NCI-H748 treated with DMSO at 0.1 percent for 48 hours (cell line): ENCODE measurements around the gene IMMP1L.
"Not testable (repeated sequence)": the region's sequence is repeated elsewhere in the genome, so short reads cannot be mapped to it uniquely, and the experiment has no call there.

Experiments
- DNase-seq: peaks from one replicate; lab custom pipeline; 2025; lab: John Stamatoyannopoulos, UW

Gene IMMP1L, protein sequence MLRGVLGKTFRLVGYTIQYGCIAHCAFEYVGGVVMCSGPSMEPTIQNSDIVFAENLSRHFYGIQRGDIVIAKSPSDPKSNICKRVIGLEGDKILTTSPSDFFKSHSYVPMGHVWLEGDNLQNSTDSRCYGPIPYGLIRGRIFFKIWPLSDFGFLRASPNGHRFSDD

DNA sequence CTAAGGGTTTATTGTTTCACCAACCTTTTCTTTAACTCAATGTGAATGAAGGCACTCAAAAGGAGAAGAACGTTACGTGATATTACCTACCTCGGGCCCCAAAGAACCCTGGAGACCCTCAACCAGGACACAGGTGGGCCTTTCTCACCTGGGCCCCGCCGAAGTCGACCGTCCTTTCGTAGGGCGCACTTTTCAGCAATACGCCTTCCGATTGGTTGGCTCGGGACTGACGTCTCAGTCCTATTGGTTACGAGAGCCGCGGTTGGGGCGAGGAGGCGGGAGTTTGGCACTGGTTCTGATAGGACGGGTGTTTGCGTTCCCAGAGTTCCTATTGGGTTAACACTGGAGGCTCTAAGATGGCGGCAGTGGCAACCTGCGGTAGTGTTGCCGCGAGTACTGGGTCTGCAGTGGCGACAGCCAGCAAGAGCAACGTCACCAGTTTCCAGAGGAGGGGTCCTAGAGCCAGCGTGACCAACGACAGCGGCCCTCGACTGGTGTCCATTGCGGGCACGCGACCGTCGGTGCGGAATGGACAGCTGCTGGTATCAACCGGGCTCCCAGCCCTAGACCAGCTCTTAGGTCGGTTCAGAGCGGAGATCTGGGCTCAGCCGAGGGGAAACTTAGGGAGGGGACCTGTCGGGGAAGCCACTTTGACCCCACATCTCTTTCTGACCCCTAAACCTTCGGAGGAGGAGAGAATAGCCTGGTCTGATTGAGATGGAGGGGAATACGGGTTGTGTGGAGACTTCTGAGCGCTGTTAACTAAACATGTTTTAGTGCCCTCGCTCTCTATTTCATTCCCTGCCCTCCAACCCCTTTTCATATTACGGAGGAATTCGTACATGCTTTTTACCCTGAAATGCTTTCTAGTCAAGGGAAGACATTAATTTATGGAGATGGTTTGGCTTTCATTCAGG, at the start of gene IMMP1L, which contains the start of gene ELP4:
Gene IMMP1L, minus strand, starts transcription at position 194 of the 917 bp plus-strand sequence. CDS start 46,346 bp downstream, outside the sequence.
Gene ELP4, plus strand, starts transcription at position 339 of the 917 bp plus-strand sequence. Its CDS starts 18 bp downstream, at position 357.
- peak; percentile 98 for DNase-seq

DNA sequence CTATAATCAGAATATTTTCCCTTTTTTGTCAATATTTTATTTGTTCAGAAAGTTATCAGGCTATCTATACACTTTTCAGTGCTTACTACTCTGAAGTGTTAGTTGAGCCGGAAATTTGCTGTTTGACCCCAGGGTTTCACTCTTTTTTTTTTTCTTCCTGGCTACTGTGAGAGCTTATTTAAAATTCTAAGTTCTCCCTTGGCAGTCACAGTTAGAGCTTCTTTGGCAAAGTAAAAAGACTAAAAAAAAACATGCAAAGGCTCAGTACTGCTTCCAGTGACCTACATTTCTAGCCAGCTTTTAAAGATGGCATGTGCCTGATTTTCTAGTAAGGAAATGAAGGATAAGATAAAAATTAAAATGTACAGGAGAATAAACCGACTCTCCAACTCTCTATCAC, 48.6 kb upstream of the IMMP1L start:
- no peak for DNase-seq

DNA sequence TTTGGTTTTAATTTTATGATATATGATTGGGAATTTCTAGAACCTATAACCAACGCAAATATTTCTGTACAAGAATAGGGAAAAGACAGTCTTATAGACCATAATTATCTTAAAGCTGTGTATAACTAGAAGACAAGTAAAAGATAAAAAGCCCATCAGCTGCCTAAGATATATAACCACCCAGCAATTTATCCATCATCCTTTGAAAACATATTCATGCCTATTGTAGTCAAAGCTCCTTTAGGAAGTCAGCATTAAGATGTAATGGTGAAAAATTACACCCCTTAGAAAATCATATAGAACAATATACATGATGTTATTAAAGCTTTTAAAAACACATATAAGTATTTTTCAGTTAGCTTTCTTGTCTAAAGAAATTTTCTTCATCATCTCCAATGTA, 46.5 kb upstream of the IMMP1L start:
- no peak for DNase-seq

DNA sequence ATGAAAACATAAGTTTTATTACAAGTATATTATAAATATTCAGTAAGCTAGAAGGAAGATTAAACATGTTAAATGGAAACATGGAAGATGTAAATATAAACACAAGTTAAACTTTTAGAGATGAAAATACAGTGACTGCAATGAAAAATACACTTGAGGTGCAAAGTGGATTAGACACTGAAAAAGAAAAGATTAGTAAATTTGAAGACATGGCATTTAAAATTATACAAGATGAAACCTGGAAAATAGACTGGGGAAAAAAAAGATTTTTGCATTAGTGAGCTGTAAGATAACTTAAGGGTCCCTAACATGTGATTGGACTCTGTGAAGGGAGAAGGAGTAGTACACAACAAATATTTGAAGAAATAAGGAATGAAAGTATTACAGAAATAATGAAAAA, 33.4 kb upstream of the IMMP1L start:
- no peak for DNase-seq

DNA sequence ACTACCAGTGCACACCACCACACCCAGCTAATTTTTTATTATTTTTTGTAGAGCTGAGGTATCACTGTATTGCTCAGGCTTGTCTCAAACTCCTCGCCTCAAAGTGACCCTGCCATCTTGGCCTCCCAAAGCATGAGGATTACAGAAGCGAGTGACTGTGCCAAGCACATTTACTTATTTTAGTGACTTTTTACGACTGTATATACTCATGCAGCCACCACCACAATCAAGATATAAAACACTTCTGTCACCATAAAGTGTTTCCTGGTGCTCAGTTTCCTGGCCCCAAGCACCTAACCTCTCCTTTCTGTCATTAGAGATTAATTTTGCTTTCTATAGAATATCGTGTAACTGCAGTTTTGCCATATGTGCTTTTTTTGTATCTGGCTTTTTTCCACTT, 26.1 kb upstream of the IMMP1L start:
- DNase-seq: no peak

DNA sequence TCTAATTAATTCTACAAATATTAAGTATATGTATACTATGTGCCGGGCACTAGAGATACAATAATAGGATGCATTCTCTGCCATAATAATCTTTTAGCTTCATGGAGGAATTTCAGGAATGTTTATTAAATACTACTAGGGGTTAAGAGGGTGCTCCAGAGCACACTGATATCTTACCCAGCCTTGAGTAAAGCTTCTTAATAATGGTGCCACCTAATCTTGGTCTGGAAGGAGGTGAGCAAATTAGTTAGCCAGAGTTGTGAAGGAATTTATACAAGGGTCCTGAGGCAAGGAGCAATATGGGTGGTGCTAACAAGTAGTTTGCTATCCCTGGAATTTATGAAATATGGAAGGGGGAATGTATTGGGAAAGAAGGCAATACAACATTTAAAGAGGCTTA, 21.9 kb upstream of the IMMP1L start:
- no peak for DNase-seq

DNA sequence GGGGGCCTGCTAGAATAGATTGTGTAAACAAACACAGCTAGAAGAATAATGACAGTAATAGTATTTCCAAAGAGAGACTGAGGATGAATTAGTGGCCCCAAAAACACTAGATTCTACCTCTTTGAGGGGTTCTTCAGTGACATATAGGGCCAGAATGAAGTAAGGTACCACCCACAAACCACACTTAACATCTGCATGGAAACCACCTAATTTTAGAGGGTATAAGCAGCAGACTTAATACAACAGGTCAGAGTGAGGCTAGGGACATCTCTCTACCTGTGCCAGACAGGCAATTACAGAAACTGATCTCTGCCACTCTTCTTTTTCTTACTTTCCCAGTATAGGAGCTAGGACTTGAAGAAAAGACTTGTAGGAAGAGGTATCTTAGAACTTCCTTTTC, 20.3 kb upstream of the IMMP1L start:
- DNase-seq: no peak

DNA sequence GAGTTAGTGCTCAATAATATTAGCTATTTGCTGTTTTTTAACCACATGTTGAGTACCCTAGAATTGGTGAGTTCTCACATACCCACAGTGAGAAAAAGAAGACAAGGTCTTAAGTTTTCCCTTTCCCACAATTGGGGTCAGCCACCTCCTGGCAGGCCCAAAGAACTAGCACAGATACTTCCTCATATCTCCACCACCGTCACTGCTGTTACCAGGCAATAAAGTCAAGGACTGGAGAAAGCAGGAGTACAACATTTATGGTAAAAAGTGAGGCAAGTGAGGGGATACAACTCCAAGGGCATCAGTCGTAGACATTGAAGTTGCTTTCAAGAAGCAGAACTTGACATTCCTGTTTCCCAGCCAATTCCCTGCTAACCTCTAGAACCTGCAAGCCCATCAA, 19.8 kb upstream of the IMMP1L start:
- no peak for DNase-seq

DNA sequence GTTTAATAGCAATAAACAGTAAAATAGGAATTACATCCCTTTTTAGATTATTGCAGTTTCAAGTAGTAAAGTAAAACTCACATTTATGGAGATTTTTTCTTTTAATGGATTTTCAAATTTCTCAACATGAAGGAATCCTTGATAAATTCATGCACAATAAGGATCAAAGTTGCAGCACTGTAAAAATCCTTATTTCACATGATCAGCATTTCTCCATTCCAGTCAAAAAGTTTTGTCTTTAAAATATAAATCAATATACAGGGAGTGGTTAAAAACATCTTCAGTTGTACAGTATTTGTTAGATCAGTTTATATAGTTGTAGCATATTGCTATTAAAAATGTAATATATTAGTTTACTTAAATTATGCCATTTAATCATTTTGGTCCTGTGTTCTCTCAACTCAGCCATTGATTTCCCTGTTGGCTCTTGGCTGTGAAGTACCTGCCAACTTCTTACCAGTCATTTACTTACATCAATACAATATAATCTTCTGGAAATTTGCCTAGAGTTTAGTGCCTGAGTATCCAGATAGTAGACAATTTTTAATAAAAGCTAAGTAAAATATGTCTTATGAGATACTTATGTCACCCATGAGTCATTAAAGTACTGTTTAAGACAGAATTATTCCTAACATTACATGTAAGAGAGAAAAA, 12.2 kb upstream of the IMMP1L start:
- no peak for DNase-seq

DNA sequence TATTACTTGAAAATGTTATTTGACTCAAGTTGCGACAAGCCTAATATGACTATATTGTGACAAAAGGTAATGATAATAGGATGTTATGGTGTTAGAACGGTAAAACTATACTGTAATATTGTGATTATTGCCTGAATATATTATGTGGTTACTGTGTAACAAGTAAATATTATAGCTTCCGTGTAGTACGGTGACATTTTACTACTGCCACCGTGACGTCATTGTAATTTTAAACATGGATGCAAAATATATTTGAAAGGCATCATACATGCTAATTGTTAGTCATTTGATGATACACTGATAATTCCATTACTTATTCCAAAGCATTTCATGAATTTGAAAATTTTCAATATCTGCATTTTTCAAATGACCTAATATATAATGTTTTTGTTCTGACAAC, 2.7 kb upstream of the IMMP1L start:
- no peak for DNase-seq

DNA sequence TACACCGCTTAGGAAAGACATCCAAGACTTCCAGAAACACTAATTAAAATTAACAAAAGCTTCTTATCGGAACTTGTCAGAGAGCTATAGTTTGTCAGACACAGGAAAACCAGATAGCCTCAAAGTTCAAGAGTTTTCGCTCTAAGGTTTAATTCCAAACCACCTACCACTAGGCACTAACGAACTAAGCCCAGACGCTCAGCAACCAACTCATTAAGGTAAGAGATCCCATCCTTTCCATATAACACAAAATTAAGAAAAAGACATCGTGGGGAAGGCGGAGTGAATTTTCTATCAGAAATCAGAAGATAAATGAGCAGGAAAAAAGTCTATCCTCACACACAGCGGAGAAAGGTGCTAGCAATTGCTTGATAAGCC, 382 bp downstream of the IMMP1L start:
- DNase-seq: no peak

DNA sequence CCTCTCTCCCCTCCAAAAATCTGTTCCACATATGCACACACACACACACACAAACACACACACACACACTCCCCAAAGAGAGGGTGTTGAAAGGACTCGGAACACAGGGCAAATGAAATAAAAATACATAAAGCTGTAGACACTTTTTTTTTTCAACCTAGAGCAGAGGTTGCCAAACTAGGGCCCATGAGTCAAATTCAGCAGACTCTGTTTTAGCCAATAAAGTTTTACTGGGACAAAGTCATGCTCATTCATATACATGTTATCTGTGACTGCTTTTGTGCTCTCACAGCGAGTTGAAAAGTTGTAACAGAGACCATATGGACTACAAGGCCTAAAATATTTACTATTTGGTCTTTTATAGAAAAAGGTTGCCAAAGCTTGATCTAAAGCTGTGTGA, 8.9 kb downstream of the IMMP1L start:
- no peak for DNase-seq

DNA sequence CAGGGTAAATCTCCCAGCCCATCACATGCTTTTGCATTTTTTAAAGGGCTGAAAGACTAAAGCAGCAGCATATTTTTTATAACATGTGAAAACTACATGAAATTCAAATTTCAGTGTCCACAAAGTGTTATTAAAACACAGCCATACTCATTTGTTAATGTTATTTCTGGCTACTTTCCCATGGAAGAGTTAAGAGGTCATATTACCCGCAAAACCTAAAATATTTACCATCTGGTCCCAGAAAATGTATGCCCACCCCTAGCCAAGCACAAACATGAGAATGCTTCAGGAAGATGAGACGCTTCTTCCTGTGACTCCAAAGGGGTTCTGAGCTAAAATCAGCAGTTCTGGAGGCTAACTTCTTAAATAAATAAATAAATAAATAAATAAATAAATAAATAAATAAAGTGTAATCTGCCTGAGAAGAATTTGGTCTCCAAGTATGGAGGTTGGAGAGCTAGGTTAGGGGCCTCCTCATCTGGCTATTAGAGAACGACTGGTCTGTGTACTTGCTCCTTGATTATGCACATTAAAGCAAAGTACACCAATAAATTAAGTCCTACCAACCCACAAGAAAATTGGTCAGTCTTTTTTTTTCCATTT, 9.7 kb downstream of the IMMP1L start:
- no peak for DNase-seq

DNA sequence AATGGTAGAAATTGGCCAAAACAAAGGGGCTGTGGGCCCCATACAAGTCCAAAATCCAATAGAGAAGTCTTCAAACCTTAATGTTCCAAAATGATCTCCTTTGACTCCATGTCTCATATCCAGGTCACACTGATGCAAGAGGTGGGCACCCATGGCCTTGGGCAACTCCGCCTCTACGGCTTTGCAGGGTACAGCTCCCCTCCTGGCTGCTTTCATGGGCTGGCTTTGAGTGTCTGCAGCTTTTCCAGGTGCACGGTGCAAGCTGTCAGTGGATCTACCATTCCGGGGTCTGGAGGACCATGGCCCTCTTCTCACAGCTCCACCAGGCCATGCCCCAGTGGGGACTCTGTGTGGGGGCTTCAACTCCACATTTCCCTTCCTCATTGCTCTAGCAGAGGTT, 15.7 kb downstream of the IMMP1L start:
- not testable (repeated sequence) for DNase-seq

DNA sequence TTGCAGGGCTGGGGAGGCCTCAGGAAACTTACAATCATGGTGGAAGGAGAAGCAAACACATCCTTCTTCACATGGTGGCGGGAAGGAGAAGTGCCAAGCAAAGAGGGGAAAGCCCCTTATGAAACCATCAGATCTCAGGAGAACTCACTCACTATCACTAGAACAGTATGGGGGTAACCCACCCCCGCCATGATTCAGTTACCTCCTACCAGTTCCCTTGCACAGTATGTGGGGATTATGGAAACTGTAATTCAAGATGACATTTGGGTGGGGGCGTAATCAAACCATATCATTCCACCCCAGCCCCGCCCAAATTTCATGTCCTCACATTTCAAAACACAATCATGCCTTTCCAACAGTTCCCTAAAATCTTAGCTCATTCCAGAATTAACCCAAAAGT, 16.2 kb downstream of the IMMP1L start:
- no peak for DNase-seq

DNA sequence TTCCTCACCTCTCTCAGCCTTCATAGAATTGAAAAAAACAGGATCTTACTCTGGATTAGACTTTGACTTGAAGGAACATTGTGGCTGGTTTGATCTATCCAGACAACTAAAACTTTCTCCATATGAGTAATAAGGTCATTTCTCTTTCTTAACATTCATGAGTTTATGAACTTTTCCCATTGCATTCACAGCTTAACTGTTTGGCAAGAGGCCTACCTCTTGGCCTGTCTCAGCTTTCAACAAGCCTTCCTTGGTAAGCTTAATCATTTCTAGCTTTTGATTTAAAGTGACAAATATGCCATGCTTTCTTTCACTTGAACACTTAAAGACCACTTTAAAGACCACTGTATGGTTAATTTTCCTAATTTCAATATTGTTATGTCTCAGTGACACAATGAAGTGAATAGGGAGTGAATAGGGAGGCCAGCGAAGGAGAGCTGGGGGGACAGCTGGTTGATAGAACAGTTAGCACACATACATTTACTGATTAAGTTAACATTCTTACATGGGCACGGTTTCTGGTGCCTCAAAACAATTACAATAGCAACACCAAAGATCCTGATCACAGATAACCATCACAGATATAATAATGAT, 17.0 kb downstream of the IMMP1L start:
- no peak for DNase-seq

DNA sequence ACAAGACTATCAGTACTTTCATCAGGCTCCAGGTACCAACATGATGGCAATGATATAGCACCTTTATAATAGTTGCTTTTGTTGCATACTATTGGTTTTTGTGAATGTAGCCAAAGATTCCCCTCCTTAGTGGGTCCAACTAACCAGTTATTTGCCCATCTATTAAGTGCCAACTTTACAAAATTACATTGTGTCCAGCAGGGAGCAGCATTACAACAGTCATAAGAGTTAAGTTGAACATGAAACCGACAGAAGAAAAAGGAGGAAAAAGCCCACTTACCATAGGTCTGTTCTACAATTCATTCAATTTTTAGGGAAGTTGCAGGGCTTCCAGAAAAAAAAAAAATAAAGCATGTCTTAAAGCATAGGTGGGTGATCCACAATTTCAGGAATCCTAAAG, 21.6 kb downstream of the IMMP1L start:
- DNase-seq: peak; percentile 36

DNA sequence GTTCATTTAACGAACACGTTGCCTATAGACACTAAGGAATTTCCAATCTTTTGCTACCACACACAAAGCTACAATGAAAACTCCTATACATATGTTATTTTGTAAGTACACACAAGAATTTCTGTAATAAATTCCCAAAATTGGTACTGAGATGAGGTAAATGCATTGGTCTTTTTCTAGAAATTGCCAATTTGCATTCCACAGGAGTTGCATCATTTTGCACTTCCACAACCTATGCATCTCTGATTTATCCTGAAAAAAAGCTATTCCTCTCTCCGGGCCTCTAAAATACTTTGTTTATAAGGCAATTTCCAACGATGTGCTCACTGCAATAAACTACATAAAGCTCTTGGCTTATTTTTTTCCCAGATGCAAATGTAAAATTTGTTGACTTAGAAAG, 24.9 kb downstream of the IMMP1L start:
- no peak for DNase-seq

DNA sequence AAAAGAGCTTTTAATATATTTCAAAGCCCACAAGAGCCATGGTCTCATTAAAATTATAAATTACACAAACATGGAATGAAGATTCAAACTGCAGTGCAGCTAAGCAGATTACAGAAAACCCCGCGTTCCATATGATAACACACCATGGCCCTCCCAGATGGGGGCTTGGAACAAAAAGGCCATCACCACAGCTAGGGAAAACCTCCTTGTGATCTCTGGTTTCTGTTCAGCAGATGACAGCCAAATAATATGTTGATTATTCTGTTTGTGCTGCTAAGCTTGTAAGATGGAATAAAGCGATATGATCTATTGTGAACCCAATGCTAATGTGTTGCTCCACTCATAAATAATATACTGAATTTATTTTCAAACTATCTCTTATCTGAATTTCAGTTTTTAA, 28.5 kb downstream of the IMMP1L start:
- no peak for DNase-seq

DNA sequence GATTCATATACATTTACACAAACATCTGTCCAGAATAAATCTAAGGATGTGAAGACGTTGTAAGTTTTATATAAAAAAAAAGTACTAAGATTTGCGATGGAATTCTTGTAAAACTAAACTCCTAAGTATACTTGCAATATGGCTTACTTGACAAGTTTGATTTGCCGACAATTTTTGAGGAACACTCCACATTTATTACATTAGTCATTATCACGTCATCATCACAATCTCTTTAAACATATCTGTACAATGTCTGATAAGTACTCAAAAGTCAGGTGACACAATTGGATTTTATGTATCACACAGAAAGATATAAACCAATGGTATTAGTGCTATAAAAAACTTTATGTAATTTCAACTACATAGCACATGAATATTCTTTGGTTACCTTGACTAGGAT, 30.4 kb downstream of the IMMP1L start:
- DNase-seq: no peak

DNA sequence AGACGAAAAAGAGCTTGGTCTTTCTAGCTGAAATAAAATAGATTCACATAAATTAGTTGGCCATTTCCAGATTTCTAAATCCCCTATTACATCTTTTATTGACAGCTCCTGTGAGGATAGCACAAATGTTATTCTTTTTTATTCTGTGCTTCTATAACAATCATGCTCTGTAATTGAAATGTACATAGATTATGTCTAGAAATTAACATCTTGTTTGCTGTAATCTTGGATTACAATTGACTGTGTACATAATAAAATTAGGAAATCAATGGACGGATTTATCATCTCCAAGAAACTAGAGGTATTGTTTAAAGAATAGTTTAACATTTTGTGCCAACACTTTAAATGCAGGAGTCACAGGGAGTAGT, 31.2 kb downstream of the IMMP1L start:
- no peak for DNase-seq

DNA sequence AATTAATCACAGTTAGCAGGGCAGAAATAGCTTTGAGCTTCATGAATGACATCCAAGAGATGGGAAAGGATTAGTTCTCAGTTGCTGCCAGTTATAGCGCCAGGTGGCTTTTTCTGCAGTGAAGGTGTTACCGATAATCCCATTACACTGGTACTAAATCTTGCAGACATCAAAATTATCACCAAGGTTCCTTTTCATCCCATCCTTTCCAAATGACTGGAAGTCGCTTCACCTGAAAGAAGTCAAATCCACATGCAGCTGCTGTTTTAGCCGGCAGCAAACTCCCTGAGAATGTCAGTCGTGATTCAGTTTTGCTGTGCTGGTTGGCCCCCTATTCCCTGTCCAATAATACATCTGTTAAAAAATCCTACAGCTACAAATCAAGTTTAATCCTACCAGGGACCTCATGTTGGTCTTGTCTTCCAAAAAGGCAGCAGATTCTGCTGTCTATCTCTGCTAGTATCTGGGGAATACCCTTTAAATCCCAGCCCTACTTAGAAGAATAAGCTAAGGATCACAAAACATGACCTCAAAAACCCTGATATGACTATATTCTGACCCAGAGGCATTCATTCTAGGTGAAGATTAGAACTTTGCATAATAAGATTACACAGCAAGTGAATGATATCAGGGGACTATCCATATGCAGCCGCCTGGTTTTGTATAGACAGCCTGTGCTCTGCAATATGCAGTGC, 31.7 kb downstream of the IMMP1L start:
- no peak for DNase-seq
